Hepatic stellate cell (primary cell): Measurements from ENCODE around the gene FAM228A.
"Not testable (repeated sequence)": the region's sequence is repeated elsewhere in the genome, so short reads cannot be mapped to it uniquely, and the experiment has no call there.

ENCODE experiments used
- DNase-seq: peaks from one replicate; pipeline ENCODE4 v3.0.0; 2011; ENCODE audit warnings: low spot score

The FAM228A gene

DNA sequence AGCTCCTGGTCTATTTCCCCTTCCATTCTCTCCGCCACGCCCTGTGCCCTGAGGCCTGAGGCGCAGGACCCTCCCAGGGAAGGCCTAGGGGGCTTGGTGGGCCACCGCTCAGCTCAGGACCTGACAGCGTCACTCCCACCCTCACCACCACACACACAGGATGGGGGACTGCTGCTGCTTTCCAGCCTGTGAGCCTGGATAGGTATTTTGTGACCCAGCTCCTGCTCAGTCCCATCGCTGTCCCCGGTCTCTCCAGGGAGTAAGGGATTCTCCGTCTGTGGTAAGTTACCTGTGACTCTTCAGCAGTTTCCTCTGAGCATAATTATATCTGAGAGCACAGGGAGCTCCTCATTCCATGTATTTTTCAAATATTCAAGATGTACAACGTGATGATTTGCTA, 16.3 kb downstream of the FAM228A start:
- DNase-seq = no peak

DNA sequence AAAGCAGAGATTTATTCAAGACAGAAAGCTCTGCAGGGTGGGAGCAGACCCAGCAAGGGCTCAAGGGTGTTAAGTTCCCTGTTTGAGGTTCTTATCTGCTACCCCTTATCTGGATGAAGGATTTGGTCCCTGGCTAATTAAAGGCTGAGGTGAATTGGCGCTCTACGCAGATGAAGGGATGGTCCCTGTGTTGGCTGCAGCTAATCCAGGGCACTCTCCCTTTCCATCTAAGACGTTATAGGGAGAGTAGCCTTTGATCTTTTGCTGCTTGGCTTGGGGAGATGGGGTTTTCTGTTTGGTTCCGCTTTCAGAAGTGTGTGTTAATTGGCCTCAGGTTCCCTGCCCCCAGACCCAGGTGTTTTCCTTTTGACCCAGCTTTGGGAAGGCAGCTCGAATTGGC, 17.0 kb downstream of the FAM228A start:
- no peak for DNase-seq

DNA sequence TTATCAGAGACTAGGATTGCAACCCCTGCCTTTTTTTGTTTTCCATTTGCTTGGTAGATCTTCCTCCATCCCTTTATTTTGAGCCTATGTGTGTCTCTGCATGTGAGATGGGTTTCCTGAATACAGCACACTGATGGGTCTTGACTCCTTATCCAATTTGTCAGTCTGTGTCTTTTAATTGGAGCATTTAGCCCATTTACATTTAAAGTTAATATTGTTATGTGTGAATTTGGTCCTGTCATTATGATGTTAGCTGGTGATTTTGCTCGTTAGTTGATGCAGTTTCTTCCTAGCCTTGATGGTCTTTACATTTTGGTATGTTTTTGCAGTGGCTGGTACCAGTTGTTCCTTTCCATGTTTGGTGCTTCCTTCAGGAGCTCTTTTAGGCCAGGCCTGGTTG, 22.4 kb downstream of the FAM228A start:
- DNase-seq = not testable (repeated sequence)

DNA sequence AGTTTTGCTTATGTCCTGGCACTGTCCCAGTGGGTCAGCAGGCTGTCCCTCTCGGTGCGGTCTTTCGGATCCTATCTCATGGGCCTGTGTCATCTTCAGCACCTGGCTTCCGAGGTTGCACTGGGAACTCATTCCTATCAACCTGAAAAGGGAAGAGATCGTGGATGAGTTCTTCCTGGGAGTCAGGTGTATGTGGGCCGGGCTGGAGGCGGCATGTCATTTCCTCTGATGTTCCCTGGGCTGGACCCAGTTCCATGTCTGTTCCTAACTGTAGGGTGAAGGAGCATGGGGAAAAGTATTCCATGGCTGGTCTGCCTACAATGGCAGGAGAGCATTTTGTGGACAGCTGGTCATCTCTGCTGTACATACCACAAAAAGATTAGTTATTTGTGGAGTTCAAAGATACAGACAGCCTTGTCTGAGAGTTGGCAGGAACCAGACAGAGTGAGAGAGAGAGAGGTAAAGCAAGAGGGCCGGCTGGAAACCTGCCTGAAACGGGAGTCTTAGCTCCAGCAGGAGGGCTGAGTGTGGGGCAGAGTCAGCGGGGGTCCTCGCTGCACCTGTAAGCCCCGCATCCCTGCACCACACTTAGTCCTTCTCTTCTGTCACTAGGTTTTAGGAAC, 25.2 kb downstream of the FAM228A start:
- no peak for DNase-seq

DNA sequence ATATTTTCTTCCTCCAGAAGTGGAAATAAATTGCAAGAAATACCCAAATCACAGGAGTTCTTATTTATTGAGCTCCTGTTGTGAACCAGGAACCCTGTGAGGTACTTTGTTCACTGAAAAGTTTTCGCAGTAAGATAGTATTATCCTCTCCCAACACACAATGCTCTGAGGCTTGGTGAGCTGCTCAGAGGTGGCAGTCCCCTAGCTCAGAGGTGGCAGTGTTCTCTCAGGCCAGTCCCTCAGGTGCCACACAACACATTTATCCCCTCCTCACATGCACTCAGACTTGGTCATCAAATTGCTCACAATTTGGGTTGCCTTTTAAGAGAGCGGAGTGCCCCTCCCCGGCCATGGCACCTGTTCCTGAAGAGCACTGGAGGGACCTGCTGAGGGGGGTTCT, 25.9 kb downstream of the FAM228A start:
- DNase-seq = no peak

DNA sequence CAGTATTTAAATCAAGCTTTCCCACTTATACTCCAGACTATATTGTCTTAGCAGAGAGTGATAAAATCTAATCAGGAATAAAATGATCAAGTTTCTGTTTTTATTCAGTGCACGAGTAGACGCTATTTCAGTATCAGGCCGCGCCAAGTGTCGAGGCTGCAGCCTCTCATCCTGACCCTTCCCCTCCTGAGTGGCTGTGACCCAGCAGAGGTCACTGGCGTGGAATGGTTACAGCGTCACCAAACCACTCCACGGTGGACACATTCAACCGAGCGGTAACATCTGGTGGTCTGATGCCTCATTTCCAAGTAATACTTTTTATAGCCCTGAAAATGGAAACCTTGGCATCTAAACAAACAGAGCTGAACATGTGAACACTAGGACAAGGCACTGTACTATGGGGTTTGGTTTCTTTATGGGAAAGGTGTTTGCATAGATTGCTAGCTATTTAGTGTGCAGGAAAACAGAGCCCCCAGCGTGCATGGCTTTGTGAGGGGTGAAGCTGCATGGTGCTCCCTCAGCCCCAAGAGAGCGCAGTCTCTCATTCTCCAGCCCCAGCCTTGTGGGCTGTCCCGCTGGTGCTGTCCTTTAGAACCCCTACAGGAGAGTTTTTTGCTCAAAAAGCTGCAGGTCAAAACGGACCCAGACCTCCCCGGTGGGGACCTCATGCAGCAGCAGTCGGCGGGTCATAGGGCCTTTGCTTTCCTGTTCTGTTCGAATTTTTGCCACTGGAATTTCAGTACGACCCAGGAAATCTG, 28.4 kb downstream of the FAM228A start:
- no peak for DNase-seq

DNA sequence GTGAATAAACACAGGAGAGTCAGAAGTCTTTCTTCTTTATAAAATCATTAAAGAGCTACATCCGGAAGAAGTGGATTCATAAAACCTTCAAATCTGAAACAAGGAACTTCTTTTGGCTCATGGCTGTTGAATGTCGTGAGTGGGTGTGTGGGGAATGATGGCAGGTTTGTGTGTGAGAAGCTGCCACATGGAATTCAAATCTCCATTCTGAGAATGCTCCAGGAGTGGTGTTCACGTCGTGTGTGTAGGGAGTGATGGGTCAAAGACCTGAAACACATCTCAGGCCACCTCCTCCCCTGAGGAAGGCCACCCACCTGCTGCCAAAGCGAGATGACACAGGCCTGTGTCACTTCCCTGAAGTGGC, 28.9 kb downstream of the FAM228A start:
- DNase-seq = no peak

DNA sequence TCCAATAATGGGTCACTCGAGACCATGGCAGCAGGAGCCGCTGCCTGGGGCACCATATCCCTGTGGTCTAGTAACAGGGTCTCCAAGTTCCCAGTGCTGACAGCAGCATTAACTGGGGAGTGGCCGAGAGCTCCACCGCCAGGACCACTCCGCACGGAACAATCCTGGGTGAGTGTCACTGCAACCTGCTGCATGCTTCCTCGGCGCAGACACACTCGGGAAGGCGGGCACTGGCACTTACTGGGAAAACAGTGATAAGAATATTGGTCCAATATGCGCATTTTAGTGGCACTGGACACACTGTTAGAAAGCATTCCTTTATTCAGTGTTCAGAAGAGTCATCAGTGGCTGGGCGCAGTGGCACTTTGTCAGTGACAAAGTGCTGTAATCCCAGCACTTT, 29.7 kb downstream of the FAM228A start:
- DNase-seq = no peak

DNA sequence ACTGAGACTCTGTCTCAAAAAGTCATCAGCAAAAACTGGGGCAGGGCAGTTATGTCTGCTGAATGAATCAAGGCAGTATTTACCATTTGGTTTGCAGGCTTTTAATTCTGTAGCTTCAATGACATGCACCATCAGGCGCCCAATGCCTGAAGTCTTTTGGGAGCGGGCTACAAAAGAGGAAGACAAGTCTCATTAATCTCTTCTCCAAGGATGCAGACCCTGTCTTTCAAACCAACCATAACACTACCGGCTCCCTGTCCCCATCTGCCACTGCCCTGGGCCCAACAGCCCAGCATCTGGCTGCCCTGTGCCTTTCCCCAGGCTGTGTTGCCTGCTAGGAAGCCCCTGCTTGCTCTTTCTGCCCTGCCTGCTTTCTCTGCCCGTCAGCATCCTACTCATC, 30.3 kb downstream of the FAM228A start:
- no peak for DNase-seq

DNA sequence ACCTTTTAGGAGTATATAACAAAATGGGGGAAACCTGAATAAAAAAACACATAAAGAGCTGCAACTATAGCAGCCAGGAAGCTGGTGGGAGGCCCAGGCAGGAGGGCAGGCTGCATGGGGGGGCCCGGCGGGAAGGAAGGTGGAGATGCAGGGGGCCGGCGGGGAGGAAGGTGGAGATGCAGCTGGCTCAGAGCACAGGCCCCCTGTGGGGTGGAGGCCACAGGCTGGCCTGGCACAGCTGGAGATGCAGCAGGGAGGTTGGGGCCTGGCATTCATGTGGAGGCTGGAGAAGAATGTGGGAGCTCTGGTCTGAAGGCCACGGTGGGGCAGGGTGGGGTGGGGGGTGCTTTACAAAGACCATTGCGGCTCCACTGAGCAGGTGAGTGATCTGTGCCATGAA, 31.4 kb downstream of the FAM228A start:
- no peak for DNase-seq

DNA sequence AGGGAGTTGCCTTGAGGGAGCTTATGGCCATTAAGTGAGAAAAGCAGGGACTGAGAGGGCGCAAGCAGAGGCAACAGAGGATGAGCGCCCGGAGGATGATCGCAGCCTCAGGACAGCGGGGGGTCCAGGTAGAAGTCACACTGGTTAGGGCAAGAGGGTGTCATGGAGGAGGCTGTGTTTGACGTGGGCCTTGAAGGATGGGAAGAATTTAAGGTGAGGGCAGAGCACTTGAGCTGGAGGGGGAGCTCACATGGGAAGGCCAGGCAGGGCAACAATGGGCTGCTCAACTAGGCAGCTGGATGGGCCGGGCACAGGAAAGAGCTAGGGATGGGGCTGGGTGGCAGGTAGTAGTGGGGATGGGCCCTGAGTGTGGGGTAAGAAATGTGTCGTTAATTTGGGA, 31.9 kb downstream of the FAM228A start:
- DNase-seq = no peak

DNA sequence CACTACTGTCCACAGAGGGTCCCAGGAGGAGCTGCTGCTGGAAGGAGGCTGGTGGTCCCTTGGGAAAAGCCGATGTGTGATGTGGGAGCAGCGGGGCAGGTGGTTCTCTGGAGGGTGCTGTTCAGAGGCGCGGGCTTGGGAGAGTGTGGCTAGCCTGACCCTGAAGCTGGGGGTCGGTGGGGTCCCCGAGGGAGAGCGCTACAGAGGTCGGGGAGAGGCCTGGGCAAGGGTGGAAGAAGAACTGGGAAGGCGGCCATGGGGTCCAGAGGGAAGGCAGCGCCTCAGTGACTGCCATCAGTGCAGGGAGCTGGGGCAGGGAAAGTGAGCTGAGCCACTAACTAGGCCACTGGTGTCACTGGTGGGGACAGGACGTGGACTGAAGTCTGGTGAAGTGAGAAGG, 32.5 kb downstream of the FAM228A start:
- DNase-seq = no peak

DNA sequence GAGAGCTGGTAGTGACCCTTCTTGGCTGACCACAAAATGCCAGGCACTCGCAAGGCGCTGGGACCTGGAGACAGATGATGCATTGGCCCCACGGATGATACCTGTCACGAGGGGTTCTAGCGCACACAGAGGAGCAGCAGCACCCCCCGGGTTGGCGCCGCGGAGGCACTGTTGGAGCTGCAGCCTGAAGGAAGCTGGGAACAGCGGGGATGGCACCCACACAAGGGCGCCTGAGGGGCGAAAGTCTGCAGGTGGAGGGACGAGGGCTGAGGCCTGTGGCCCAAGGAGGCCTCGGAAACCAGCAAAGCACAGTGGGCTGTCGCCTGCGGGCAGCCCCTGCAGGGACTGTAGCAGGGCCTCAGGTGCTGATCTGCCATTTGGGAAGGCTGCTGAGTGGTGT, 33.6 kb downstream of the FAM228A start:
- no peak for DNase-seq

DNA sequence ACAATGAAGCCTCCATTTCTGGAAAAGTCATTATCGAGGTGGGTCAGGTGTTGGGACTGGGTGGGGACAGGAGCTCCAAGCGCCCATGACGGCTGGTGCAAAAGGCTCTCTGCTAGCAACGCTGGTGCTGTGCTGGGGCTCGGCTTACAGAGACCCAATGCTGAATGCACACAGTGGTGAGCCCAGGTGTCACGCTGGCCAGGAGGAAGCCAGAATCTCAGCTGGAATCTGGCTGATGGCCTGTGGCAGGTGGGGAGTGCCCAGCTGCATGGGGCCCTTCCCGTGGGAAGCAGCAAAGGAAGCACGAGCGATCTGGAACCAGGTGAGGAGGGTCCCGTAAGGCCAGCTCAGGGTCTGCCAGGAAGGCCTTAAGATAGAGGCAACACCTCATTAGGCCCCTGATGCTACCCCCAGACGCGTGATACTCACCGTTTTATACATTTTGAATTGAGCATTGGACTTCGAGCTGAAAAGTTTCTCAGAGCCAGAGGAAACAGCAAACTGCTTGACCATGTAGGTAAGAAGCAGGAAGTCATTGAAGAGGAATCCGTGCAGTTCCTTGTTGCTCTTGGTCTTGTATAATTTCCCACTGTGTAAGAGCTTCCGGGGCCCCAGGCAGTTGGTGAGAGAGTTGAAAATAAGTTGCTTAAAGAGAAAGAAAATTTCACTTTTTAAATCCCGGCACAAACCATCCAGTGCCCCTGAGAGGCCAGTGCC, 34.7 kb downstream of the FAM228A start:
- no peak for DNase-seq

DNA sequence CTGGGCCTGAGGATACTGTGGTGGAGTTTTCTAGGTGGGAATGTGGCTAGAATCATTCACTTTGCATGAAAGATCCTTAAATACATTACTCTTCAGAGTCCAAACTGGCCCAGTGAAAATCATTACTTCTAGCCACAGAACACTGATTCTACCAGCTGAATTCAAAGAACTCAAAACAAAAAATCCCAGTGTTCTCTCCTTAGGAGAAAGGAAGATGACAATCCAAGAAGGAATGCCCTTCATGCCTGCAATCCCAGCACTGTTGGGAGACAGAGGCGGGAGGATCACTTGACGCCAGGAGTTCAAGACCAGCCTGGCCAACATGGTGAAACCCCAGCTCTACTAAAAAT, 35.2 kb downstream of the FAM228A start:
- DNase-seq = no peak

DNA sequence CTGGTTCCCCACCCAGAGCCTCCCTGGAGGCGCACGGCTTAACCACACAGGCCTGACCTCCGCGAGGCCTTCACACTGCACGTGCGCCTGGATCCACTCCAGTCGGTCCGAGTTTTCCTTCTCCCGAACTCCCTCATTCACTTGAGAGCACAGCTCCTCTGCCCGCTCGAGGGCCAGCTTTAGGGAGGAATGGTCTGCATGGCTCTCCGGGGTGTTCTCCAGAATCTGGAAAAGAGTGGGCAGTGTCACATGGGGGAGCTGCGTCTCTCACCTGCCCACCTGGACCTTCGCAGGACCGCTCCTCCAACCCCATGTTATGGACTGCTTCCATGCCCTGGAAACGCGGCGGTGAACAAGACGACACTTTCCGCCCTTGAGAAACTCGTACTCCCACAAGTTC, 35.9 kb downstream of the FAM228A start:
- DNase-seq = no peak

DNA sequence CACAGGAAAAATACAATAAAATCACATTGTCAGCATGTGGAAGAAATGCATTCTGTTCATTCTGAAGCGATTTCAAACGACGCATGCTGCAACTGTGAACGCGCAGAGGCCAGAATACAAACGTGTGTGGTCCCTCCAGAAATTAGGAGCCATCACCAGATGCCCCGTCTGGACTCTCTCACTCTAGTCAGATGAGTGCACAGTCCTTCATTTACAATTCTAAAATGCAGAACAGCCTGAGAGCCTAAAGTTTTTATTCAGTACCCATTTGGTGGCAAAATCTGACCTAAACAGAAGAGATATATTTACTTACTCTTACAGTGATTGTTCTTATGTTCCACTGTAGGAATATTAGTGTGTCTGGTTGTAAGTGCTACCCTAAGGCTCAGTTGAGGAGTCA, 36.6 kb downstream of the FAM228A start:
- no peak for DNase-seq

DNA sequence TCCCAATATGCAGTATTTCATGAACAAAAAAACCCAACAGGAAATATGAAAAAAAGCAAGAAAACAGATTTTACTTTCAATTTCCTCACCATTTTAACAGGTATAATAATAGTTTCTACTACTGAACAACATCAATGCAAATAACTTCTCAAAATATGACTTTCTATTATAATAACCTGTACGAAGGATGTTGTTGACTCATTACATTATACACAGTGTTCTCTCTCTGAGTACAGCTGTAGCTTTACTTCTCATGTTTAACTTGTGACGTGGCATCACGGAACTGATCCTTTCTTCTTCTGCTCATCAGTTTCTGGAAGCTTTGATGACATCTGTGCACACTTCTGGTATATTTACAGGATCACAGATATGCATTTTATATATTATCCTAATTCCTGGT, 40.0 kb downstream of the FAM228A start:
- DNase-seq = no peak

DNA sequence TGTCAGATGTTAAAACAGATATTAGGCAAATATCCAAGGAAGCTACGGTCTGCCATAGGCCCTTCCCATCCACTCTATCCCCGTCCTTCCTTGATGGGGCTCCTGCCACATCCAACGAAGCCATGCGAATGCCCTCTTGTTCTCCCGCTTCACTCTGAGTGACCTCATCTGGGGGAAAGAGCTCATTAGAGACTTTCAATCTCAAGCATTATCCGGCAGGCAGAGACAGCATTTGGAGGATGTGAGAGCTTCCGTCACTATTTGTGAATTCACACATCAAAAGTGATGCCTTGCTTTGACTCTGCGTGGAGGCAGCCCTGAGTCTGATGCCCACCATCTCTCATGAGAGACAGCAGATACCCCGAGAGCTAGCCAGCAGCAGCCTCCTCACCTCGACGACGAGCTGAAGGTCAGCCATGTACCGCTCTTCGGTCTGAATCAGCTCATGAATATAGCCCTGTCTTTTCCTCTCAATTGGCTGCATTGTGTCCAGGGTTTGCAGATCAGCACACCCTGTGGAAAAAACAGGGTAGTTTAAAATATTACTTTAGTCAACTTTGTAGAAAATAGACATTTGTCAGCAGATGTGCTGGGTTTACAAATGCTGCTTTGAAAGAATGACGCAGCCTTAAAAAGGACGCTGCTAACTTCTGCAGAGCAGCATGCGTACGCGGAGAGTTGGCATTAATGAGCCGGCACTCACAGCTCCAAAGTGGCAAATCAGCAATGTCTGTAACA, 45.9 kb downstream of the FAM228A start:
- no peak for DNase-seq

DNA sequence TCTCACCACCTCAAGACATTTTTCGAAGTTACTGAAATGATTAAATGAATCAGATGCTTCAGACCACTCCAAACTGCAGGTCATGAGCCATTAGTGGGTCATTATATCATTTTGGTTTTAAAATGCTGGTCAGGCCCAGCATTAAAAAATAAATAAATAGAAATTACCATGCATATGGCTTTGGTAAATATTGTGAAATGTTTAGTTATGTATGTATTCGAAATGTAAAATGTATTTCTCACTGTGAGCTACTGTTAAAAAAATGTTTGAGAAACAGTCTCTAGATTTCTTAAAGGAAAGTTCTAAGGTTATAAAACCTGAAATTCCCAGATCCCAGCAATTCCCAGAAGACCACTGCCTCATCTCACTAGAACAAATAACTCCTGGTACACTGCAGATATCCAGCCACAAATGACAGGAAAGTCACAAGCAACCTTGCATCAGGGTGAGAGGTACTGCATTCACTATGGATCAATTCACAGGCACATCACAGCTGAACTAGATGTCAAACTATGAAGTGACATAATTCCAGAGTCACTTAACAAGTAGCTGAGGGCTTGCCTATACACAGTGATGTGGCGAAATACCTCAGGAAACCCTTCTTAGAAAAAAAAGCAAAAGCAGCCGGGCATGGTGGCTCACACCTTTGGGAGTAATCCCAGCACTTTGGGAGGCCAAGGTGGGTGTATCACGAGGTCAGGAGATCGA, 46.6 kb downstream of the FAM228A start:
- DNase-seq = no peak

DNA sequence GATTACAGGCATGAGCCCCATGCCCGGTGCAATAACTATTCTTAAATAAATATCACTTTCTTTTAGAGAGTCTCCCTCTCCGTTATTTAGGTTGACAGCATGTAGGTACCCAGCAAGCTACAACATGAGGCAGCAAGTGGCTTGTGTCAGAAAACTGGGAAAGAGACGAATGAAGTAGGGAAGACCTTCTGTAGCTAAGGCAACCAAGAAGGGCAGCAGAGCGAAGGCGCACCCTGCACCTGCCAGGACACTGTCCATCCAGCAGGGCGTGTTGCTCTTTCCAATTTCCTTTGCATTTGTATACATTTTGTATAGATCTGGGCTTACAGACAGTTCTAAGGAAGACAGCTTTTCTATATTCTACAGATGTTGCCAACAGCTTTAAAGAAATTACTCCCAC, 48.1 kb downstream of the FAM228A start:
- no peak for DNase-seq

DNA sequence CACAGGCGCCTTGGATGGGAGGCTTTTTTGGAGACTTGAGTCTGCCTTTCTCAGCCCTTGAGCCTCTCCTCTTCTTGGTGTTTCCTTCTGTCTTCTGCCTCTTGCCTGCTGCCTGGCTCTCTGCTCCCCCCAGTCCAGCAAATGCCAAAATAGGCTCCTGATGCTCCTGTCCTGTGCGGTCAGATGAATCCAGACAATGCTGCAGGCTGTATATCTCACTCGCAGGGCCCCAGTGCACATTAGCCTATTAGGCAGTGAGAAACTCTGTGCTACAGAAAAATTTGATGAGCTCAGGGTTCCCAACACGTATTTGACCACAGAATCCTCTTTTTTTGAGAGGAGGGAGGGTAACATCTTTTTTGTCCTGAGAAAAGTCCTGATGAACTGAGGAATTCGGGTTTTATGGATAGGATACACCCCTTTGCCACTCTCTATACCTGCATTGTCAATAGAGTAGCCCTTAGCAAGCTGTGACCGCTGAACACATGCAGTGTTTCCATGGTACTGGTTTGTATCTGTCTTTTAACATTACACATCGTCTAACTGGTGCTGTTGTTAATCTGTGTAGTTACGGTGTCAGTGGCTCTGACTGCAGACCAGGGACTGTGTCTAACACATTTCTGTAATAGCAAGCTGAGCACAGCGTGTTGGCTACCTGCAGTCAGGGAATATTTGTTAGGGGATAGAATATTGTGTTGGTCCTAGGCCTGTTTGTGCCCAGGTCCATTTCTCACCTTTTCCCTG, 50.8 kb downstream of the FAM228A start:
- no peak for DNase-seq
